ENCODE results near the gene RPS10.

RPS10 gene

DNA sequence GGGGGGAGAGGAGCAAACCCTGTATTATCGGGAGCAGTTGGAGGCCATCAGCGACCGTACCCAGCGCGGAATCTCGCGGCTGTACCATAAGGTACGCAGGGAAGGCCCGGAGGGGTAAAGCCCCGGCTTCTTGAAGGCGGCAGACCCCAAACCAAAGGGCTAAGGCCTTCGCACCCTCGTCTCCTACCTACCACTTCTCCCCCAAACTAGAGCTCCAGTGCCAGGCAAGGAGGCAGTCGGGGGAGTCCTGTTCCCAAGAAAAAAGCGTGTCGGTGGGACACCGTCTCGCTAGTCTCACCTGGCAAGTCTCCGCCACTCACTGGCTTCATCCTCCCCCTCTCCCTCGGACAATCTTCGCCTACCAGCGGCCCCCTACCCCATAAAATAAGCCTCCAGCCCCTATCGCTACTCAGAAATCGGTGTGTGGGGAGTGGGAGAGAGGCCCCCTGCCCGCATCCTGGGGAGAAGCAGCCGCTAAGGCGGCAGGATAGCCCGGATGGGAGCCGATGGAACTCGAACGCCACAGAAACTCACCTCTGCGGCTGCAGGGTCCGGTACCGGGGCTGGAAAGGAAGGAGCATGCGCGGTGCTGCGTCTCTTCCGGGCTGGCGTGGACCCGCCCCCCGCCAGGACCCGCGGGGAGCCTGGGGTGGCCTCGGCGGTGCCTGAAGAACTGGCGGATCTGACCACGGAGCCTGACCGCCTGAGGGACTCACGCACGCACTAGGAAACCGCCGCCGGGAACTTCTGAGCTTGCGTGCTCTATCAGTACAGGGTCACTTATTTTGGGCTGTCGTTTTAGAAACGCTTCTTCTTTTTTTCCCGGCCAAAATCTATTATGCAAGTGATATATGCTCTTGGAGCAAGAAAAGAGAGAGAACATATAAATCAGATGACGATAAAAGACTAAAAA is at the start of gene RPS10:
Gene RPS10, minus strand, starts transcription at position 572 of the 913 bp plus-strand sequence. CDS start 848 bp downstream, outside the sequence.
- DNase-seq = peak; percentile 98

DNA sequence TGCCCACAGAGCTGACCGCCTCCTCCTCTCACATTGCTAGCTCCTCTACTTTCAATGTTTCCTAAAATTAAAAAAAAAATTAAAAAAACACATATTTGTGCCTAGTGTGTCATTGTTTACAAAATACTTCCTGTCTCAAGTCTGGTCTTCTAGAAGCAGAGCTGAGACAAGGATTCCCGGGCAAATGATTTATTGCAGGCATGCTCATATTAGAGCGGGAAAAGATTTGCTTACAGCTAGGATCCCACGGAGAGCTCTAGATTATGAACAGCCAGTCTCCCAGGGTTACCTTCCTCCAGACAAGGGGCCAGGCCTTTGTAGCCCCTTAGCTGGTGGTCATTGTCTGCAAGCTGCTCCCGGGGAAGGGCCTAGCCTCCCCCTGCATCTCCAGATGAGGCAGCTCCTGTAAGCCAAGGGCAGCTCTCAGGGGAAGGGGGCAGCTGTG is 49.4 kb upstream of the RPS10 start:
- DNase-seq = no peak

GRCh38 chr6:34474754-34475153 is 48.9 kb upstream of the RPS10 start:
- DNase-seq = no peak

GRCh38 chr6:34473967-34474366 is 48.1 kb upstream of the RPS10 start:
- DNase-seq = no peak

DNA sequence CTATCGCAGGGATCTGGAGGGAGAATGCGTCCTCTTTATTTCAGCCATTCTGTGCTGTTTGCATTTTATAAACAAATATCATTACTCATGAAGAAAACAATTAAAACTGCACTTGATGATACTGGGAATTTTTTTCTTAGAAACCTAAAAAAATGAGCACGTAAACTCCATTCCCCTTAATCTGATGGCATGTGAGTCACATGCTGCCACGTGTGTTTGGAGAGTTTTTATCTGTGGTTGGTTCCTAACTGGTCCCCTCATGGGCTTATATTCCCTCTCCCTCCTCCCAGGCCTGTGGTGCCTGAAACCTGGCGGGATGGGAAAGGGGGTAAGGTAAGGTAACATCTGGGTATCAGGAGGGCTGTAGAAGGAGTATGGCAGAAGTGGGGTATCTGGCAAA is 46.6 kb upstream of the RPS10 start:
- no peak for DNase-seq

GRCh38 chr6:34469499-34469898 is 43.6 kb upstream of the RPS10 start:
- DNase-seq = no peak

GRCh38 chr6:34468378-34468892 is 42.6 kb upstream of the RPS10 start:
- peak; percentile 21 for DNase-seq

- no peak for DNase-seq
Observed at GRCh38 chr6:34466242-34467185, 40.6 kb upstream of the RPS10 start.

- DNase-seq = no peak
Observed at GRCh38 chr6:34465531-34466241, 39.8 kb upstream of the RPS10 start, which contains the start of gene PACSIN1. Gene PACSIN1 (plus strand): TSS chr6:34466076. CDS start chr6:34526306, 60,230 bp downstream.

GRCh38 chr6:34463849-34464248 is 38.0 kb upstream of the RPS10 start:
- no peak for DNase-seq

DNA sequence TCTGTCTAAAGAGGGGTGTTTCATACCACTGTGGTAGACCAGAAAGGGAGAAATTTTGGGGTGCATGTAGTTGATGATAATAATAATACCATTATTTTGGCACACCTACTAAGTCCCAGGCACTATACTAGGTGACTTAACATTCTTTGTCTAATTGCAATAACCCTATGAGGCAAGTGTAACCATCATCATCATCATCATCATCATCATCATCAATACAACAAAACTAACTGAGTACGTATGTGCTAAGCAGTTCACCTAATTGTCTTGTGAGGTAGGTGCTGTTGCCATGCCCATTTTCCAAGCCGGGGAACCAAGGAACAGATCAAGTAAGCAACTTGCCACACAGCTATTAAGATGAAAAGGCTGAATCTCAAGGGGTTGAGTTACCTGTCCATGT is 37.4 kb upstream of the RPS10 start:
- DNase-seq = no peak

DNA sequence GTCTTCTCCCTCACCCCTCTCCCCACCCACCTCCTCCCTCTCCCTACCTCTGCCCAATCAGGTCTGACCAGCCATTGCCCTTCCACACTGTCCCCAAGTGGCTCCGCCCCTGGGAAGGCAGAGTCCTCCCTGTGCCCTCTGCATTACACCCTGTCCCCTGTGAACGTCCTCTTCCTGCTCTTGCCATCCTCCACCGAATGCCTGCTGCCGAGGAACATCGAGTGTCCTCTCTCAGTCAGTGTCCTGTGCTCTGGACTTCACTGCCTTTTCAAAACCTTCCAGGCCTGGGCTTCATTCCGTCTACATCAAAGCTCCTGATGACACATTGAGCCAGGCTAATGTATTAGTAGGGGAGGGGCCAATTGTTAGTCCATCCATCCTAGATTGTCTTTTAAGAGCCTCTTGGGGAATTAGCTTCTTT is 36.7 kb upstream of the RPS10 start:
- DNase-seq = peak; percentile 9

- no peak for DNase-seq
Observed at GRCh38 chr6:34462010-34462409, 36.1 kb upstream of the RPS10 start.

DNA sequence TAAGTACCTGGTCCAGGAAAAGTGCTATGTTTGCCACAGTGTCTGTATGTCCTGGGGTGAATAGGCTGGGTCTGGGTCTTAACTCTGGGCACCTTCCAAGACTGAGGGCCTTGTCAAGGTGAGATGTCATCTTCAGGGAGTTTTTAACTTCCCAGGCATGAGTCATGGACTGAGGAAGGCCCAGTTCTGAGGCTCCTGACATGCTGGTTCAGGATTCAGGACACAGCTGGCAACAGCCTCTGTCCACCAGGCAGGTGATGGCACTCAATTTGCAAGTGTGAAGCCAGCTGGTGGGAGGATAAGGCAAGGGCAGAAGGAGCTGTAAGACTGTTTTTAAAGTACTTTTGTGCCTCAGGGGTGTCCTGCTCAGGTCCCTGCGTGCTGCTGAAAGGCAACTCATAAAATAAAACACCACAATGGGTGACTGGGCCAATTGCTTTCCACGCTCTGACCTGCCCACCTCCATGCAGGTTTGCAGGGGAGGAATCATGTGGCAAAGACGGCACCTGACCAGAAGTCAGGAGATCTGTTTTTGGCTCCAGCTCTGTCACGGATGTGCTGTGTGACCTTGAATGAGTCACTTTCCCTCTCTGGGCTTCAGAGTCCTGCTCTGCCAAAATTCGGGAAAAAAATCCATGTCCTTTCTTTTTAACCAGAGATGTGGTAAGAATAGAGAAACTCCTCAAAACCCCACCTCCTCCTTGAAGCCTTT is 35.1 kb upstream of the RPS10 start:
- DNase-seq = no peak

GRCh38 chr6:34459899-34460593 is 34.2 kb upstream of the RPS10 start:
- DNase-seq = peak; percentile 70

GRCh38 chr6:34457742-34458735 is 32.2 kb upstream of the RPS10 start:
- peak; percentile 22 for DNase-seq

GRCh38 chr6:34457382-34457741 is 31.5 kb upstream of the RPS10 start:
- peak; percentile 41 for DNase-seq

DNA sequence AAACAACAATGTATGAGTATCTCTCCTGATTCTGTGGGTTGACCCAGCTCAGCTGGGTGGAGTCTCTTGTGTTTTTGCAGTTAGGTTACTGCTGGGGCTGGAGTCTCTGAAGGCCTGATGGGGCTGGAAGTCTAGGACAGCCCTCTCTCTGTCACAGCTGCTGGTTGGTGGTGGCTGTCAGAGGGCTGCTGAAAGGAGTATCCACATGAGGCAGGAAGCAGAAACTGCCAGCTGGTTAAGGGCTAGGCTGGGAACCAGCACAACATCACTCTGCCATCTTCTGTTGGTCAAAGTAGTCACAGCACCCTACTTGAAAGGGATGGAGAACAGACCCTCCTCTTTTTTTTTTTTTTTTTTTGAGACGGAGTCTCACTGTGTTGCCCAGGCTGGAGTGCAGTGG is 30.0 kb upstream of the RPS10 start:
- no peak for DNase-seq

DNA sequence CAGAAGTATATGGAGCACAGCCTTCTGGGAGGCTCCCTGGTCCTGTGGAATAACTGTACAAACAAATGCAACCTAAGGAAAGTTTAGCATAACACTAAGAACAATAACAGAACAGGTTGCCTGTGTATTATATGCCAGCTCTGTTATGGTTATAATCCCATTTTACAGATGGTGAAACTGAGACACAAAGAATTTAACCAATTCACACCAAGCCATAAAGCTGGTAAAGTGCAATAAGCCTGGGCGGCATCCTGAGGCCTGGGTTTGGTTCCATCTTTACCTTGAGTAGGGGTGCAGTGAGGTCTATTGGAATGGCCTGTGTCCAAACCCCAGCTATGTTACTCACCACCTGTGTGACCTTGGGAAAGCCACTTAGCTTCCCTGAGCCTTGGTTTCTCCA is 25.3 kb upstream of the RPS10 start:
- DNase-seq = no peak

DNA sequence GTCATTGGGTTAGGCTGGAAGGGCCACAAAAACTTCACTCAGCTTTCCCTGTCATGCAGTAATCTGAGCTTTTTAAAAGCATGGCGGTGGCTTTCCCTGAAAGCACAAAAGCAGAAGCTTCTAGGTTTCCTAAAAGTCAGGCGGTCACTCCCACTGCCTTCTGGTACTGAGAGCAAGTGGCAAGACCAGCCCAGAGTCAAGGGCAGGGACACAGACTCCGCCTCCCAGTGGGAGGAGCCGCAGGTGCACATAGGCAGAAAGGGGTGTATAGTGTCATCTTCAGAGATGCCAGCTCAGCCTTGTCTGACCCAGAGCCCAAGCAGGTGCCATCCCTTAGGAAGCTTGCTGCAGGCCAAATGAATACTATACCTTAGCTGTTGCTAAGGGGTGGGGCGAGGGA is 22.0 kb upstream of the RPS10 start:
- DNase-seq = peak; percentile 58

Measured in suppressor macrophage treated with lipopolysaccharide for 4 hours (primary cell).